ENCODE results near the gene RBM23. TPM values are rescaled to one million over a fixed set of nuclear protein-coding genes. Genes with fewer than 3 reads are reported as not detected.

The RBM23 gene
- total and polyA plus RNA-seq, 9 of the 15 experiments (the other 6 are each of a cell fraction or from before 2014, with no cell fraction given): 46.0 to 102 (median 58.5) TPM

DNA sequence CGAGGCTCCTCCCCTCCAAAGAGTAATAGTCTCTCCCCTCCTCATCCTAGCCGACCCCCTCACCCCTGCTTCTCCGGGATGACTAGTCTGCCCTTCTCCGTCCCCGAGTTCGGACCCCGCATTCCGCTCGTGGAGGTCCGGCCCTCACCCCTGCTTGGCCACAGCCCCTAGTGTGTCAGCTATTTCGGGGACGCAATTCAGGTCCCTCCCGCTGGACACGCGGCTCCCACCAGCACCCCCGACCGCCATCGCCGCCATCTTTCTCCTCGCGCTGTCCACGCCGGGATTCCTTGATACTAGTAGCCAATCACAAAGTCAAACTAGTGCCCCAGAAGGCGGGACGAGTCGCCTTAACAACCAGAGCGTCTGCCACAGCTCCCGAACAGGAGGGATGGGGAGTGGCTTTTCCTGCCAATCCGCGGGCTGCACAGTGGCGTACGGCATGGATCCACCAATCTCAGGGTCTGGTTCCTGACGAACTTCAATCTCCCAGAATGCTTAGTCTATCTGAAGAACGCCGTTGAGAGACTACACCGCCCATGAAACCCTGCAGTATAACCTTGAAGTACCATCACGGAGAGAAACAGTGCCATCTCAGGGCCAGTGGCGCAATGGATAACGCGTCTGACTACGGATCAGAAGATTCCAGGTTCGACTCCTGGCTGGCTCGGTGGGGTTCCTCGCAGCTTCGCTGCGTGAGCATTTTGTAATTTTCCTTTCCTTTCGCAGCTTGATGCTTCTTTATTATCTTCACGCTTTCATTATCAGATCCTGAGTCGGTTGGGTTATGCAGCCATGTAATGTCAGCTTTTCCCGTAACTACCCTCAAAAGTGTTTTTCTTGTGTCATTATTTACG, 10.4 kb upstream of the RBM23 start, which contains the start of gene PRMT5 (continued):
- TF ChIP-seq MAZ (CRISPR knock-in tag; conservative IDR thresholded peaks at IDR 0.05 in 1 of 2, IDR thresholded peaks at IDR 0.05 in 1 of 2) (peak in 1 of 2 experiments; percentile 45; a peak in 2 of 4 replicates), NEUROD1 (IDR thresholded peaks at IDR 0.05; ENCODE audit: borderline replicate concordance, low read depth, low read length, partially characterized antibody) (peak; percentile 60), C11orf30 (IDR thresholded peaks at IDR 0.05; ENCODE audit: low read depth) (peak; percentile 79; the same call in 1 of the 2 replicates), RBBP5 (IDR thresholded peaks at IDR 0.05; ENCODE audit: borderline replicate concordance, insufficient read depth, low read length, poor library complexity, severe bottlenecking) (peak; percentile 91), GABPB2 (CRISPR knock-in tag; conservative IDR thresholded peaks at IDR 0.05) (no peak), ZNF445 (CRISPR knock-in tag; IDR thresholded peaks at IDR 0.05; ENCODE audit: low read depth) (no peak), NFYB (IDR thresholded peaks at IDR 0.05; ENCODE audit: extremely low read depth, insufficient read length) (peak; percentile 79), SMARCC2 (IDR thresholded peaks at IDR 0.05; ENCODE audit: low read depth) (no peak), ZSCAN32 (CRISPR knock-in tag; IDR thresholded peaks at IDR 0.05) (no peak; the same call in 1 of the 2 replicates), JUN (IDR thresholded peaks at IDR 0.05; ENCODE audit: borderline replicate concordance, low read depth, low read length) (peak; percentile 5), JUN (CRISPR knock-in tag; IDR thresholded peaks at IDR 0.05; ENCODE audit: borderline replicate concordance) (no peak; the same call in 1 of the 2 replicates), NFIC (IDR thresholded peaks at IDR 0.05) (peak; percentile 82), SPI1 (IDR thresholded peaks at IDR 0.05; ENCODE audit: borderline replicate concordance, low read depth, low read length) (no peak), NFE2 (IDR thresholded peaks at IDR 0.05; ENCODE audit: low read depth) (peak; percentile 32; the same call in 1 of the 2 replicates), PHF20 (IDR thresholded peaks at IDR 0.05; ENCODE audit: partially characterized antibody) (peak; percentile 86), POLR3A (IDR thresholded peaks at IDR 0.05; ENCODE audit: borderline replicate concordance, extremely low read depth, insufficient read depth, insufficient read length) (peak; percentile 98), MAFK (IDR thresholded peaks at IDR 0.05; ENCODE audit: low read length) (no peak), ZNF263 (CRISPR knock-in tag; IDR thresholded peaks at IDR 0.05; ENCODE audit: borderline replicate concordance) (no peak), CHD4 (IDR thresholded peaks at IDR 0.05; ENCODE audit: insufficient read depth, insufficient replicate concordance, low read depth, low read length, poor library complexity, severe bottlenecking) (no peak), IRF2 (CRISPR knock-in tag; IDR thresholded peaks at IDR 0.05) (no peak), TCF7L2 (IDR thresholded peaks at IDR 0.05; ENCODE audit: low read depth, low read length) (peak; percentile 35; the same call in 1 of the 2 replicates)
- TF ChIP-seq, protein P1, sequence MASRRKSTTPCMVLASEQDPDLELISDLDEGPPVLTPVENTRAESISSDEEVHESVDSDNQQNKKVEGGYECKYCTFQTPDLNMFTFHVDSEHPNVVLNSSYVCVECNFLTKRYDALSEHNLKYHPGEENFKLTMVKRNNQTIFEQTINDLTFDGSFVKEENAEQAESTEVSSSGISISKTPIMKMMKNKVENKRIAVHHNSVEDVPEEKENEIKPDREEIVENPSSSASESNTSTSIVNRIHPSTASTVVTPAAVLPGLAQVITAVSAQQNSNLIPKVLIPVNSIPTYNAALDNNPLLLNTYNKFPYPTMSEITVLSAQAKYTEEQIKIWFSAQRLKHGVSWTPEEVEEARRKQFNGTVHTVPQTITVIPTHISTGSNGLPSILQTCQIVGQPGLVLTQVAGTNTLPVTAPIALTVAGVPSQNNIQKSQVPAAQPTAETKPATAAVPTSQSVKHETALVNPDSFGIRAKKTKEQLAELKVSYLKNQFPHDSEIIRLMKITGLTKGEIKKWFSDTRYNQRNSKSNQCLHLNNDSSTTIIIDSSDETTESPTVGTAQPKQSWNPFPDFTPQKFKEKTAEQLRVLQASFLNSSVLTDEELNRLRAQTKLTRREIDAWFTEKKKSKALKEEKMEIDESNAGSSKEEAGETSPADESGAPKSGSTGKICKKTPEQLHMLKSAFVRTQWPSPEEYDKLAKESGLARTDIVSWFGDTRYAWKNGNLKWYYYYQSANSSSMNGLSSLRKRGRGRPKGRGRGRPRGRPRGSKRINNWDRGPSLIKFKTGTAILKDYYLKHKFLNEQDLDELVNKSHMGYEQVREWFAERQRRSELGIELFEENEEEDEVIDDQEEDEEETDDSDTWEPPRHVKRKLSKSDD (conservative IDR thresholded peaks at IDR 0.05; ENCODE audit: low read length): peak; percentile 84; the same call in 1 of the 2 replicates
- TF ChIP-seq, protein P2, sequence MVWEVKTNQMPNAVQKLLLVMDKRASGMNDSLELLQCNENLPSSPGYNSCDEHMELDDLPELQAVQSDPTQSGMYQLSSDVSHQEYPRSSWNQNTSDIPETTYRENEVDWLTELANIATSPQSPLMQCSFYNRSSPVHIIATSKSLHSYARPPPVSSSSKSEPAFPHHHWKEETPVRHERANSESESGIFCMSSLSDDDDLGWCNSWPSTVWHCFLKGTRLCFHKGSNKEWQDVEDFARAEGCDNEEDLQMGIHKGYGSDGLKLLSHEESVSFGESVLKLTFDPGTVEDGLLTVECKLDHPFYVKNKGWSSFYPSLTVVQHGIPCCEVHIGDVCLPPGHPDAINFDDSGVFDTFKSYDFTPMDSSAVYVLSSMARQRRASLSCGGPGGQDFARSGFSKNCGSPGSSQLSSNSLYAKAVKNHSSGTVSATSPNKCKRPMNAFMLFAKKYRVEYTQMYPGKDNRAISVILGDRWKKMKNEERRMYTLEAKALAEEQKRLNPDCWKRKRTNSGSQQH (CRISPR knock-in tag; IDR thresholded peaks at IDR 0.05): peak; percentile 29; the same call in 1 of the 2 replicates

Data from K562 (cell line).